NK-92 treated with Interleukin-12 subunit alpha and Interleukin-12 subunit beta, amount 100 ng/mL, for 24 hours (cell line): Measurements from ENCODE around the gene NANP.
A peak's percentile ranks its signal among the peaks of the same experiment; 100 is the strongest.
"Not testable (repeated sequence)": the region's sequence is repeated elsewhere in the genome, so short reads cannot be mapped to it uniquely, and the experiment has no call there.

Experiments
- DNase-seq: peaks from one replicate; lab custom pipeline; 2025; lab: John Stamatoyannopoulos, UW

NANP gene, protein sequence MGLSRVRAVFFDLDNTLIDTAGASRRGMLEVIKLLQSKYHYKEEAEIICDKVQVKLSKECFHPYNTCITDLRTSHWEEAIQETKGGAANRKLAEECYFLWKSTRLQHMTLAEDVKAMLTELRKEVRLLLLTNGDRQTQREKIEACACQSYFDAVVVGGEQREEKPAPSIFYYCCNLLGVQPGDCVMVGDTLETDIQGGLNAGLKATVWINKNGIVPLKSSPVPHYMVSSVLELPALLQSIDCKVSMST

DNA sequence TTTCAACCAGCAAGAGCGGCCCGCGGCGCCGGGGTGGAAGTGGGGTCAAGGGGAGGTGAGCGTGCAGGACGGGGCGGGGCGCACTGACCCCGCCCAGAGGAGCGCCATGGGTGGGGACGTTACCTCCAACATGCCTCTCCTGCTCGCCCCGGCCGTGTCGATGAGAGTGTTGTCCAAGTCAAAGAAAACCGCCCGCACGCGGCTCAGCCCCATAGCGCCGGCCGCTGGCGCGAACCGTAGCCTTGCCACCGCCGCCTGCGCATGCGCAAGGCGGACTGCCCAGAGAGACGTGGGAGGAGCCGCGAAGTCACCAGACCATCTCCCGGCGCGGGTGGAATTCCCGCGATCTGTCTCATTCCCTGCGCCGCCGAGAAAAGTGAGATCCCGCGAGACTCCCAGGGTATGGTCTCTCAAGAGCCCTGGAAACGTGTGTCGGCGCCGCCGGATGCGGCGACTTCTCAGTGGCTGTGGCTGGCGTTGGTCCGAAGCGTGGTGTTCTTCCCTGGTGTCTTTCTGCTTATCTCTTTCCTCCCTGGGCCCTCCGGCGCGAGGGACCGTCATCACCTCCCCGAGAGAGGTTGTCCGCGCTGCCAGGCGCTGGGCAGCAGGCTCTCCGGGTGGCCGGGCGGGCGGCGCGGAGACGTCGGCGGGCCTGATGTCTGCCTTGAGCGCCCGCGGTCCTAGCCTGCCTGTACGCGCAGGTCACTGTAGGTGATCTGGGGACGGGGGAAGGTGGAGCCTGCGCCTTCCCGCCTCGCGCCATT lies at the start of gene NANP:
Gene NANP, minus strand, starts transcription at position 279 of the 764 bp plus-strand sequence. Its CDS starts 66 bp downstream, at position 213.
- DNase-seq = peak; percentile 94

DNA sequence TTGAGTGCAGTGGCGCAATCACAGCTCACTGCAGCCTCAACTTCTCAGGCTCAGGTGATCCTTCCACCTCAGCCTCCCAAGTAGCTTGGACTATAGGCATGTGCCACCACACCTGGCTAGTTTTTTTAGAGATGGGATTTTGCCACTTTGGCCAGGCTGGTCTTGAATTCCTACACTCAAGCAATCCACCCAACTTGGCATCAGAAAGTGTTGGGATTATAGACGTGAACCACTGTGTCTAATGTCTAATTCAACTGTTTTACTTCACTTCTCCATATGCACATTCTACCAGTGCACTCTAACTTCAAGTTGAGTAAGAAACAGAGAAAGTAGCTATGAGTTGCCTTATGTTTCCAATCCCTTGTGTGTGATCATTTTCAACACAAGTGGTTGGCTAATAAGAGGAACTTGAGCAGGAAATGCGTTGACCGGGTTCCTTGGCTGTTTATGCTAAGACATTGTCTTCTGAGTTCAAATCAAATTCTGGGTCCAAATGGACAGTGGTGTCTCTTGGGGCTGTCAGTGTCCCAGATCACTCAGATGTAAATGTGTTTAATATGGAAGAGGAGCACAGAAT lies 48.9 kb upstream of the NANP start:
- no peak for DNase-seq

DNA sequence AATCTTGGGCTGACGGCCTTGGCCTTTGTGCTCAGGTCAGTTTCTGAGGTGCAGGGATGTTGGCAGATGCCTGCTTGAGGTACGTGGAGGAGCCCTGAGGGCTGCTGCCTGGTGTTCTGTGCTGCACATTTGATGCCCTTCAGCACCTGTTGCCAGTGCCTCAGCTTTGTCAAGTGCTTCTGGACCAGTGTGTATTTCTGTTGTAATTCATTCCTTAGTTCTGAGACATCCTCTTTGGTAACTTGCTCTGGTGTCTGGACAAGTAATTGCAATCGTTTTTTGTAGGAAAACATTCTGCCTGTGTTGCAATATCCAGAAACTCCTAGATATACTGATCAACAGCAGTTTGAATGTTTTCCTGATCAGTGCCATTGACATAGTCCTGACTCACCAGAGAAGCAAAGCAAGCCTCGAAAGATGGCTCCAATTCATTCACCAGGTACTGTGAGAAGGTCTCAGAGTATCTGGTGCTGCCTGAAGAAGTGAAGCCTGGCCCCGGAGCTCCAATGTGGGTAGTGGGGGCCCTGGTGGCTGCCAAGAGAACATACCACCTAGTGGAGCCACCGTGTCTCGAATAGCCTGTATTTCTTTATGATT lies 46.1 kb upstream of the NANP start:
- DNase-seq = no peak

DNA sequence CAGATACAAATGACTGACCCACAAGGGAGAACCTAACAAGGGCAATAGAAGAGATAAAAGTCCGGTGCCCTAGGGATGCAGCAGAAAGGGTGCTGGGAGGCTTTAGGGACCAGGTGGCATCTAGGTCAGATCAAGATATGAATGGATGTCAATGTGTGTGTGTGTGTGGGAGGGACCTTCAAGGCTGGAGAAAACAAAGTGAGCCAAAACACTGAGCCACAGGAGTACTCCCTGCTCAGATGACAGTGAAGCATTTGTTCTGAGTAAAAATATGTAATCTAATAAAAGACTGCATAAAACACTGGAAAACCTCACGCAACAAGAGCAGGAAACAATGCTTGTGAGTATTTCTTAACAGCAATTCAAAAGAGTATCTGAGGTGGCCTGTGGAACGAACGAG lies 44.6 kb upstream of the NANP start:
- DNase-seq = no peak

DNA sequence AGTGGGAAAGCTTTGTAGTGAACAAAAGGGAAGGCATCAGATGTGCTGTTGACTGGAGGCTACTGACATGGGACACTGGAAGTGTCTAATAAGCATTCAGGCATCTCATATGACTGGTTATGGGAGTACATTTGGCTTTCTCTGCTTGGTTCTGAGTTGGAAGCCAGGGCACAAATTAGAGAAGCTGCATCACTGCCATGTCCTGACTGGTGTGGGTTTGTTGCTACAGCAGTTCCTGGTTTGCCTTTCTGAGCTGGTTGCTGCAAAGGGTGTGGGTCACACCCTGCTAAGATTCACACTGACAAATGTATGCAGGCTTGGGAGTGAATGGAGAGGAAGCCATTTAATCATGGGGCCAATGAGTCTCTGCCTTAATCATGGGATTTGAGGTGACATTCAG lies 36.2 kb upstream of the NANP start:
- no peak for DNase-seq

DNA sequence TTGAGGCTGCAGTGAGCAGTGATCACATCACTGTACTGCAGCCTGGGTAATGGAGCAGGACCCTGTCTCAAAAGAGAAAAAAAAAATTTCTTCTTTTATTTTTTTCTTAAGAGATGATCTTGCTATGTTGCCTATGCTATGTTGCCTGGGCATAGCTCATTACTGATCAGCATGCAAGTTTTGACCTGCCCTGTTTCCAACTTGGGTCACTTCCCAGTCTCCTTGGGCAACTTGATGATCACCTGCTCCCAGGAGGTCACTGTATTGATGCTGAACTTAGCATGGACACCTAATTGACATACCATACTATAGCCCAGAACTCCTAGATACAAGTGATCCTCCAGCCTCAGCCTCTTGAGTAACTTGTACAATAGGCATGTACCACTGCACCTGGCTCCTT lies 30.7 kb upstream of the NANP start:
- no peak for DNase-seq

DNA sequence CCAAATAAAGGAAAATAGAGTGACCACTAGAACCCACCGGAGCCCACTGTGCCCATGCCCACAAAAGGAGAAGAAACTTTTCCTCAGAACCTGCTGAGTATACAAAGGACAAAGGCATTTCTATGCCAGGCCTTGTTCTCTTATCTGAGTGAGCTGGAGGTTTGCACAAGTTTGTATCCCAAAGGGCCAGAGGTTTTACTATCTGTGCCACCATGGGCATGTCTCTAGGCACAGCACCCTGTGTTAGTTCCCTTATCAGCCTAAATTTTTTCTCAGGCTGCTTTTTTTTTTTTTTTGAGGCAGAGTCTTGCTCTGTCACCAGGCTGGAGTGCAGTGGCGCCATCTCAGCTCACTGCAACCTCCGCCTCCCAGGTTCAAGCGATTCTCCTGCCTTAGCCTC lies 29.1 kb upstream of the NANP start:
- DNase-seq = not testable (repeated sequence)

DNA sequence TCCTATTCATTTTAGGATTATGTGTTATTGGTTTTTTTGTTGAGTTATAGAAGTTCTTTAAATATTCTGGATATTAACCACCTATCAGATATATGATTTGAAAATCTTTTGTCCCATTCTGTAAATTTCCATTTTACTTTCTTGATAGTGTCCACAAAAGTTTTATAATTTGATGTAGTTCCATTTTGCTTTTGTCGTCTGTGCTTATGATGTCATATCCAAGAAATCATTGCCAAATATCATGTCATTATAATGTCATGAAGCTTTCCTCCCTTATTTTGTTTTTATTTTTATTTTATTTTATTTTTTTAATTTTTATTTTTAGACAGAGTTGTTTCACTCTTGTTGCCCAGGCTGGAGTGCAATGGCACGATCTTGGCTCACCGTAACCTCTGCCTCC lies 21.0 kb upstream of the NANP start:
- DNase-seq = no peak

DNA sequence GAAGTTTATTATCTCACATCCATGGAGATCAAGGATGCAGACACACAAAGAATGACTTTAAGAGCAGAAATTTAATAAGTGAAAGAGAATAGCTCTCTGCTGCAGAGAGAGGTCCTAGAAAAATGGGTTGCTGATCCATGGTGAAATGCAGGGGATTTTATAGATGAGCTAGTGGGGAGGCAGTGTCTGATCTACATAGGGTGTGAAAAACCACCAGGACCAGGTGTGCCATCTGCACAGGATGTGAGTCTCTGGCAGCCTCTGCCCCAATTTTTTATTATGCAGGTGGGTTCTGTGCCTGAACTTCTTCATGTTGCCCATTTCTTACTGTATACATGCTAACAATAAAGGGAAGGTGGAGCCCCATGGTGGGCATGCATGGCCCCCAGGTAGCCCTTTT lies 19.9 kb upstream of the NANP start:
- no peak for DNase-seq

DNA sequence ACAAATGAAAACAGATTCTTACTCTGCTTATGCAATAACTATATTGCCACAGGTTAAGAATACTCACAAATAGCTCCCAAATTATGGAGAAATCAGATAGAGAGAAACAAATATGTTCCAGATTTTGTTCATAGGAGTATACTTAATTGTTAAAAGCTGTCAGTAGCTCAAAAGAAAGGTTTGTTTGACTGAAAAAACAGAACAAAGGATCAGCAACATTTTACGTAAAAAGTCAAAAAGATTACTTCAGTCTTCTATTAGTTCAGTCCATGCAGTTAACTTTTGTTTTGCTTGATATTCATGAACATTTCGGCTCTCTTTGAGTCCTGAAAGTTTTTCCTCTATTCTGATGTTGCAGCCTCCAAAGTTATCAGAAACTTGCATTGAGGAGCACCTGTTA lies 13.4 kb upstream of the NANP start:
- DNase-seq = no peak

DNA sequence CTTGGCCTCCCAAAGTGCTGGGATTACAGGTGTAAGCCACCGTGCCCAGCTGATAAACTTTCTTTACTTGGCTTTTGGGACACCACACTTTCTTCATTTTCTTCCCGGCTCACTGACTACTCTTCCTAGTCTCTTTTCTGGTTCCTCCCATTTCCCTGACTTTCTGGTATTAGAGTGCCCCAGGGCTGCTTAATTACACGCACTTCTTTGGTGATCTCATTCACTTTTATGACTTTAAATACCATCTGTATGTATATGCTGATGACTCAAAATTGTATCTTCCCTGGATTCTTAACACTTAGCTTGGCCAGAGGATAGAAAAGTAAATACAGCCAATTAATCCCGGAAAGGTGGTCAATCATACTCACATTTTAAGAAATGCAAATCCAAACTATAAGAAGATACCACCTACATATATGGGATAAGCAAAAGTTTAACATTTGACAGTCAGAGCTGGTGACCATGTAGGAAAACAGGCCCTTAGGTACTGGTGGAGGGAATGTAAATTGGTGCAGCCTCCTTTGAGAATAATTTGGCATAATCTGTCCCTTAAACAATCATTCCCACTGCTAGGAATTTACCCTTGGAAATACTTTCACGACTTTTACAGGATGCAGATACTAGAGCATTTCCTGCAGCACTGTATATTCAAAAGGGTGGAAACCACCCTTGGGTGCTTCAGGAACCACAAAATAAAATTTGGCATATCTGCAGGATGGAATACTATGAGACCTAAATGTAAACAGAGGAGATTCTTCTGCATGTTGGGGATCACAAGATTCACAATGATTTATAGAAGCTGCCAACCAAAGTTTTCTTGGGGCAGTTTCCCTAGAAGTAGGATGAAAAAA lies 9.4 kb upstream of the NANP start:
- no peak for DNase-seq

DNA sequence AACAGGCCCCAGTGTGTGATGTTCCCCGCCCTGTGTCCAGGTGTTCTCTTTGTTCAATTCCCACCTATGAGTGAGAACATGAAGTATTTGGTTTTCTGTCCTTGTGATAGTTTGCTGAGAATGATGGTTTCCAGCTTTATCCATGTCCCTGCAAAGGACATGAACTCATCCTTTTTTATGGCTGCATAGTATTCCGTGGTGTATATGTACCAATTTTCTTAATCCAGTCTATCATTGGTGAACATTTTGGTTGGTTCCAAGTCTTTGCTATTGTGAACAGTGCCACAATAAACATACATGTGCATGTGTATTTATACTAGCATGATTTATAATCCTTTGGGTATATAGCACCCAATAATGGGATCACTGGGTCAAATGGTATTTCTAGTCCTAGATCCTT lies 6.8 kb upstream of the NANP start:
- not testable (repeated sequence) for DNase-seq

DNA sequence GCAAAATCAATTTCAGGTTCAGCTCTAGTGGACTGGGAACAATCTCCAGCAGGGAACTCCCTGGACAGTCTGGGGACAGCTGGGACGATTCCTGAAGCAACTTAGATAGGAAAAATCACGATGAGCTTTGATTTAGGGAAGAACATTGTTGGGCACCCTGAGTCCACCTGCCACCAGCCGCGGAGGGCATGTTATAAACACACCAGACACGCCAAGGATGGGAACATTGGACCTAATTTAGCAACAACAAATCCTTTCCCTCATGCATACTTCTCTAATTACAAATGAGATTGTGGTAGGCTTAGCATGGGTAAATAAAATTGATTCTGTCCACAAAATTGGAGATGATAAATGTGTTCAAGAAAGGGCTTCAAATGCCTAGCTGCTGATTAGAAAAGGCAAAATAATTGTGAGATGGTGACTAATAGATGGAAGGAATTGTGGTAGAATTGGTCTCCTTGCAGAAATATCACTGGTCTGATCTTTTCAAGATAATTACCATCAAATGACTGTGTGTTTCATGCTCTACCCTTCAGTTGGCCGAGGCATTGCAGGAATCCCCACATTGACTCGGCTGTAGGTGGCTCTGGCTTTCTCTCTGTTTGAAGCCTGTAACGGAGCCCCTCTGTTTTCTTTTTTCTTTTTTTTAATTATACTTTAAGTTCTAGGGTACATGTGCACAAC lies 6.1 kb upstream of the NANP start:
- DNase-seq = no peak

DNA sequence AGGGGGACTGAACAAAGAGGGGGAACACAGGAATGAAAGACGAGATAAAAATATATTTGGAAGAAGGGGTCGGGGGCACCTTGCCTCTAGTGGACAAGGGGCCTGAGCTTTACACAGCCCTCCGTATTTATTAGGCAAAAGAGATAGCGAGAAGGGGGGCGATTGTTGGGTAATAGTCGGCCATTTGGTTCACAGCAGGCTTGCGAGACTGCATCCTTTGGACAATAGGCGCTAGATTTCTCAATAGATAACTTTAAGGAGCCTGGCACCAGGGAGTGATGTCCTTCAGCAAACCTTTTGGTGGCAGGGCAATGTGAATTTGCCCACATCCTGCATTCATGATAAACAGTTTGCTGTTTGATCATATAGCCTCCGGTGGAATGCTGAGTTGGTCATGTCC lies 3.0 kb upstream of the NANP start:
- DNase-seq = no peak

DNA sequence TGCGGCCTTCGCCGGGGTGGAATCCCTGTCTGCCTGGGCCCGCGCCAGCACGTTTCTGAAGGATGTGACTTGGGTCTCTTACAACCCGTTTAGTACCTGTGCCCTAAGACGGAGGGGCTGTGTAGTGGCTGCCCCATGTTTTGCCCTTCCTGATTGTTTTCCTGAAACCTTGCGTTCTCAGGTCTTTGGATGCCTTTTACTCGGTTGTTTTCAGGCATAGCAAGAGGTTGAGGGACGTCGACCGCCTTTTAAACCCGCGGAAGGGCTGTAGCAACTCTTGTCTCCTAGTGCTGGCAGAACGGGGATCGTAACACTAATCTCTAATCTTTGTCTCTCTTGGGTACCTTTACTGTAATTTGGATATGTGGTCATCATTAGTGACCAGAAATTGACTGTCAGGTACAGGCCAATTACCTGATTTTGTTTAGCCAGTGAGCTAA lies 706 bp upstream of the NANP start:
- DNase-seq = no peak

DNA sequence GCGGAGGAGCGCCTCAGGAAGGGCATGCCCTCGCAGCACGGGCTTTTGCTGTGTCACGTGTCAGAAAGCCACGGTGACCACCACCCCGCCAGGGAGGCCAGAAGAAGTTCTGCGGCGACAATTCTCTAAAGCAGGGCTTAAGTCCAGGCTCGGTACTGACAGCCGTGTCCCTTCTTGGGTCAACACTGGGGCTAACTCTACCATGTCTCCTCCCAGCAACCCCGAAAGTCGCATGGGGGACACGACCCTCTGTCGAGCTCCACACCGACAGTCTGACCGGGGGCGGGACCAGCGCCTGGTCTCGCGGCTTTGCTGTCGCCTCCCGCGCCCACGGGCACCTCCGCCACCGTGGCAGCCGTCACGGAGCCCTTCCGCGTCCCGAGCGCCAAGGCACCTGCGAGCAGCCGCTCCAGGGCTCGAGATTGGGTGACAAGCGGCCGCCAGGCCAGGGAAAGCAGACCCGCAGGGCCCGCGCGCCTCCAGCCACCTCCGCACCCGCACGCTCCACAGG lies 534 bp downstream of the NANP start:
- DNase-seq = peak; percentile 59

DNA sequence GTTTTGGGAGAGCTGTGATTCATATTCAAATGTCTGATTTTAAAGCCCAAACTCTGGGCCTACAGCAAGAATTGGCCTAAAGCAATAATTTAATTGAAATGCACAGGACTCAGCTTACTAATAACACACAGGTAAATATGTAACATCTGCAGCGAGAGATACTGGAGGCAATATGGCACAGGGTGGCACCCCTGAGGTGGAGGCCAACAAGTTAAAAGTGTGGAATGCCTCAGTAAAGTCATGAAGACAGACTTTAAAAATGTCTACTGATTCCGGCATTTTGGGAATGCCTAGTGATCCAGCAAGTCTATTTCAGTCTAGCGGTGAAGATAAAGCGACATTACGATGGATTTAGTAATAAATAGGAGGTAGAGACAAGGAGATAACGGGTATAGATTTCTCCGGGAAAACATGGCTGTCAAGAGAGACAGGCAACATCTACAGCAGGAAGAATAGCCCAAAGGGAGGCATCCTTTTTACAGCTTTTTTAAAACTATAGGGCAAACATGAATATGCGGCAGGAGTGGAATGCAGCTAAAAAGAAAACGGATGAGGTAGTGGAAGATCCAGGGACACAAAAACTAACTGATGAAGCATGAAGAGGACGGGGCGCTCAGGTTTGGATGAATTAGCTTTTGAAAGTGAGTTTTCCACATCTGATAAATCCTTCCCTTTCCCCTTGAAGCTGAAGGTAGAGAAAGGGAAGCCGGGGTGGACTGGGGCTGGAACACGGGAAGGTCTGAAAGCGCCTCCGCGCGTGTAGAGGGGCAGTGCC lies 1.2 kb downstream of the NANP start:
- DNase-seq = no peak

DNA sequence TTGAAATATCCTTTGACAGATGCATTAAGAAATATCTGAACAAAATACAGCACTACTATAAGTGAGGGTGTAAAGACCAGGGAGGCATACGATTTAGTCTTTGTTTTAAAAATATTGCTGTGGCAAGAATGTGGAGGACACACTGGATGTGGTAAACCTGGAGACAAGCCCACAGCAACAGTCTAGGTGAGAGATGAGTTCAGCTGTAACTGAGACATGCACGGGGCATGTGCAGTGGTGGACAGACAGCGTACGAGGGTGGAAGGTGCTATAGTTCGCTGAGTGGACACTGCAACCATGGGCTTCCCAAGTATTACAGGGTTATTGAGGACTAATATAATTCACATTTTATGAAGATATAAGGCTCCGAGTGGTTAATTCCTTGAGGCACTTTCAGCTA lies 1.8 kb downstream of the NANP start:
- no peak for DNase-seq

DNA sequence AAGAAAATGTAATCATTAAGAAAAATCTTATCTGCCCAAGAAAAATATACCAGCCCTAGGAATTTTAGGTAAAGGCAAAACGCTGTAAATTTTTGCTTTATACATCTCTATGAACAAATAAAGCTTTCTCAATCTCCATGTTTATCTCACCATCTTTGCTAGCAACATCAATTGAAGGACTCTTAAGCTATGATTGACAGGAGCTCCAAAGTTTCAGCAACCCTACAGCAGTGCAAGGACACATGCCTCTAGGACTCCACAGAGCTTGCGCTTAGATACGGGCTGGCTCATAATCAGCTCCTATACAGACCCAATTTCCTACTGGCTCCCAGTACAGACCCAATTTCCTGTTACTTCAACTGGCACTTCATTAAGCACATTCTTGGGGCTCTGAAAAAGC lies 4.3 kb downstream of the NANP start:
- DNase-seq = no peak

DNA sequence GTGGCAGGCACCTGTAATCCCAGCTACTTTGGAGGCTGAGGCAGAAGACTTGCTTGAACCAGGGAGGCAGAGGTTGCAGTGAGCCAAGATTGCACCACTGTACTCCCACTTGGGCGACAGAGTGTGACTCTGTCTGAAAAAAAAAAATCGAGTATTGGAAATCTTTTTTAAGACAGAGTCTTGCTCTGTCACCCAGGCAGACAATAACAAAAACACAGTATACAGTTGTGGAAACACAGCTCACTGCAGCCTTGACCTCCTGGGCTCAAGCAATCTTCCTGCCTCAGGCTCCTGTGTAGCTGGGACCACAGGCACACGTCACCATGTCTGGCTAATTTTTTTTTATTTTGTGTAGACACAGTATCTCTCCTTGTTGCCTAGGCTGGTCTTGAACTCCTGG lies 15.0 kb downstream of the NANP start:
- DNase-seq = no peak
